ENCODE data around the gene SLC6A6. TPM values are rescaled to one million over a fixed set of nuclear protein-coding genes. Genes with fewer than 3 reads are reported as not detected.
A peak's percentile ranks its signal among the peaks of the same experiment; 100 is the strongest.

SLC6A6 gene
- total RNA-seq, 3 donors from 2014 or later, result 22.1 to 52.4 (median 27.5) TPM

DNA sequence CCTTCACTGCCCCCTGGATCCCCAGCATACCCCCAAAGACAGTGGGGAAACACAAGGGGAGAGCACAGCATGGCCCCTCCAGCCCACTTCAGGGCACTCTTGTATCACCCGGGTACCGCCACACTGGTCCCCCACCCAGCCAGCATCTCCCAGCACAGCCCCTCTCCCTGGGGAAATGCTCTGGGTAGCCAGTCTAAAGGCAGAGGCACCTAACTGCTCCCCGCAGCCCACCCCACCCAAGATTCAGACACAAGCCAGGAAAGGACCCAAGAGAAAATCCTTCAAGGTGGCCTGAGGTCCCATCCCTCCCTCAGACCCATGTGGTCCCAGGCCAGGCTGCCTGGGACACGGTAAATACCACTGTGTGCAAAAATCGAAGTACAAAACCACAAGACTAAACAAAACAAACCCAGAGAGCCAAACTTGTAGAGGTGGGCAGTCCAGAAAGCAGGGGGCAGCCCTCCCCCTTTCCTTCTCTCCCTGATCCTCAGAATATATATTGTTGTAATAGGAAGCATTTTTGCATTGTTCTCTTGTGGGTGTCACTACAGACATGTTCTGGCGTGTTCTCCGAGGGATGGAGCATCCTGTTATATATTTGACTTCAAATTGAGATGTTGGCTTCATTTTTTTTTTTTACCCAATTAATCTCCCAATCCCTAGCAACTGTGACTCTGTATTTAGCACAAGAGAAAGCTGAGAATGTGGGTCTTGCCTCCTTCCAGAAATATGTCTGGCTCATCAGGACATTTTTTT is 86.1 kb downstream of the SLC6A6 start:
- TF ChIP-seq CTCF (IDR thresholded peaks at IDR 0.05), result no peak
- H3K4me1 ChIP-seq, result peaks cover 0 to 4% of the 10 kb centered on the region in 2 donors
- peak overlapping the region; percentile 50 to 75 for H3K27ac ChIP-seq
- H3K36me3 ChIP-seq, result no peaks in the 10 kb centered on the region
- intact Hi-C loops (cut with DNase I; ENCODE audit: low total_unique reads), result loop anchor here (10.0 kb wide), 1 partner anchor 316 kb away; no protein-coding TSS in a partner anchor
- DNase-seq (ENCODE audit: low spot score in 2 of 2), result peak in 1 of 2 donors; percentile 27
- no peaks in the 10 kb centered on the region for H3K9me3 ChIP-seq
- H3K27me3 ChIP-seq, result no peaks in the 10 kb centered on the region
- H3K4me3 ChIP-seq, result no peak overlapping the region

DNA sequence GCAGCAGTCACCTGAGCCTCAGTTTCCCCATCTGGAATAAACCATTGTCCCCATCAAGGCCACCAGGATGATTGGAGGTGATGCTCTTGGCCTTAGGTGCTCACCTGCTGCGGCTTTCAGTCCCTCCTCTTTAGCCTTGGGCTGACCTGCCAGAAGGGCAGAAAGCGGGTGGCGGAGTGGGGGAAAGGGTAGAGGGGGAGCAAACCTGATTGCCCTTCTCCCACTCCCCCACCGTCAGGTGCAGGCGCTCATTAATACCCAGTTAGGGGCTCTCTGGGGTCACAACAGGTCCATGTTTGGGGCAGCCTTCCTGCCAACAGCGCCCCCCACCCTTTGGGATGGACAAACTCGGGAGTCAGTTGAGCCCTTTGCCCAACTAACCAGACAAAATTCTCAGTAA is 87.2 kb downstream of the SLC6A6 start:
- no peaks in the 10 kb centered on the region for H3K36me3 ChIP-seq
- H3K27ac ChIP-seq, result no peak overlapping the region
- peaks cover 0 to 4% of the 10 kb centered on the region in 2 donors for H3K4me1 ChIP-seq
- no peak for TF ChIP-seq POLR2A (IDR thresholded peaks at IDR 0.05)
- TF ChIP-seq POLR2AphosphoS5 (IDR thresholded peaks at IDR 0.05), result no peak
- TF ChIP-seq CTCF (IDR thresholded peaks at IDR 0.05), result no peak
- intact Hi-C loops (cut with DNase I; ENCODE audit: low total_unique reads), result loop anchor here (10.0 kb wide), 1 partner anchor 315 kb away; no protein-coding TSS in a partner anchor
- H3K27me3 ChIP-seq, result no peaks in the 10 kb centered on the region
- no peak overlapping the region for H3K4me3 ChIP-seq
- H3K9me3 ChIP-seq, result no peaks in the 10 kb centered on the region
- DNase-seq (ENCODE audit: low spot score in 2 of 2), result no peak

DNA sequence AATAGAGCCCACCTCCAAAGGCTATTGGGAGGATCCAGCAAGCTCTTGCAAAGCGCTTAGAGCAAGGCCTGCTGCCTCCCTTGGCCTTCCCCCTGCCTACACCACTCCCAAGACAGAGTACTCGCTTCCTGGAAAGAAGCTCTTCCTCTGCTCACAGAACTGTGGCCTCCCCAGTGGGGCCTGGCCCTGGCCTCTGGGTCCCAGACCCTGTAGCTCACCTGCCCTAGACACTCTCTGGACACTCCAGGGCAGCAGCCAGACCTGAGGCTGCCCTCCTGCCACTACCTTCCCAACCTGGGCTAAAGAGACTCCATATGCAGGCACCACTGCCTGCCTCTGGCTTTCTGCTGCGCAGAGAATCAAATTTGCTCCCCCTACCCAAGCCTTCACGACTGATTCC is 87.8 kb downstream of the SLC6A6 start:
- peaks cover 0 to 4% of the 10 kb centered on the region in 2 donors for H3K4me1 ChIP-seq
- no peak for DNase-seq (ENCODE audit: low spot score in 2 of 2)
- H3K4me3 ChIP-seq, result no peak overlapping the region
- H3K27ac ChIP-seq, result no peak overlapping the region
- TF ChIP-seq POLR2A (IDR thresholded peaks at IDR 0.05) (no peak), CTCF (IDR thresholded peaks at IDR 0.05) (no peak), POLR2AphosphoS5 (IDR thresholded peaks at IDR 0.05) (no peak)
- H3K9me3 ChIP-seq, result no peaks in the 10 kb centered on the region
- no peaks in the 10 kb centered on the region for H3K36me3 ChIP-seq
- no peaks in the 10 kb centered on the region for H3K27me3 ChIP-seq
- intact Hi-C loops (cut with DNase I; ENCODE audit: low total_unique reads), result no loop called here

GRCh38 chr3:14490831-14491230 is 88.4 kb downstream of the SLC6A6 start:
- H3K4me1 ChIP-seq, result peaks cover 0 to 4% of the 10 kb centered on the region in 2 donors
- DNase-seq (ENCODE audit: low spot score in 2 of 2), result no peak
- no peaks in the 10 kb centered on the region for H3K27me3 ChIP-seq
- H3K9me3 ChIP-seq, result no peaks in the 10 kb centered on the region
- H3K27ac ChIP-seq, result no peak overlapping the region
- no peak overlapping the region for H3K4me3 ChIP-seq
- H3K36me3 ChIP-seq, result no peaks in the 10 kb centered on the region
- no peak for TF ChIP-seq CTCF (IDR thresholded peaks at IDR 0.05)
- no peak for TF ChIP-seq POLR2A (IDR thresholded peaks at IDR 0.05)
- TF ChIP-seq POLR2AphosphoS5 (IDR thresholded peaks at IDR 0.05), result no peak
- intact Hi-C loops (cut with DNase I; ENCODE audit: low total_unique reads), result no loop called here

GRCh38 chr3:14491396-14492190 is 89.2 kb downstream of the SLC6A6 start:
- Histone ChIP-seq H3K4me3 (no peak overlapping the region), H3K27me3 (no peaks in the 10 kb centered on the region), H3K9me3 (no peaks in the 10 kb centered on the region), H3K4me1 (peaks cover 0 to 4% of the 10 kb centered on the region in 2 donors), H3K36me3 (no peaks in the 10 kb centered on the region), H3K27ac (no peak overlapping the region)
- no peak for TF ChIP-seq POLR2A (IDR thresholded peaks at IDR 0.05)
- TF ChIP-seq CTCF (IDR thresholded peaks at IDR 0.05), result no peak
- no peak for TF ChIP-seq POLR2AphosphoS5 (IDR thresholded peaks at IDR 0.05)
- no peak for DNase-seq (ENCODE audit: low spot score in 2 of 2)
- intact Hi-C loops (cut with DNase I; ENCODE audit: low total_unique reads), result no loop called here

All from breast epithelium (tissue), 4 donors.